ENCODE data around the gene HDGFL2.
A peak's percentile ranks its signal among the peaks of the same experiment; 100 is the strongest.

The HDGFL2 gene

DNA sequence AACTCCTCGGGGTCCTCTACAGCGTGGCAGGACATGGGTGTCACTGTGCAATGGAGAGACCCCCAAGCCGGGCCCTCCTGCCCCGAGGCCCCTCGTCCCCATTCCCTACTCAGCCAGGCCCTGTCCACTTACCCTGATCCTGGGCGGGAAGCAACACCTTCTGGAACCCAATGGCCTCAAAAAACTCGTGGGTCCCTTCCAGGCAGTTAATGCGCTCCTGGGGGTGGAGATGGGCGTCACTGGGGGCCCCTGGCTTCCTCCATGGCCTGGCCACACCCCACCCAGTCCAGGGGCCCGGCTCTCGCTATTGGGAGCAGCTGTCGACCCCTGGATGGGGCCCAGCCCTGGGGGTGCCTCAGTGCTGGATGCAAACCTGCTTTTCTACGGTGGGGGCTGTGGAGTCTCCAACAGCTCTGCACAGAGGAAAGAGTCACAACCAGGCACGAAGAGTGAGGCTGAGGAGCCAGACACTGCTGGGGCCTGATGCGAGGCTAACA lies 25.3 kb upstream of the HDGFL2 start:
- no peak overlapping the region for H3K4me3 ChIP-seq (ENCODE audit: low read depth in 1 of 2, low read length in 2 of 2)
- H3K27me3 ChIP-seq (ENCODE audit: low read depth, low read length) = no peaks in the 10 kb centered on the region
- H3K4me1 ChIP-seq (ENCODE audit: control insufficient read depth in 1 of 2, insufficient read depth in 2 of 2, low read length in 2 of 2) = peaks cover 0 to 13% of the 10 kb centered on the region in 2 donors
- no peak overlapping the region for H3K27ac ChIP-seq (ENCODE audit: low read length)
- no peaks in the 10 kb centered on the region for H3K9me3 ChIP-seq (ENCODE audit: control insufficient read depth in 1 of 2, low read length in 2 of 2)
- H3K36me3 ChIP-seq (ENCODE audit: control insufficient read depth in 1 of 2, insufficient read depth in 2 of 2, low read length in 2 of 2) = peaks cover 34 to 81% of the 10 kb centered on the region in 2 donors

DNA sequence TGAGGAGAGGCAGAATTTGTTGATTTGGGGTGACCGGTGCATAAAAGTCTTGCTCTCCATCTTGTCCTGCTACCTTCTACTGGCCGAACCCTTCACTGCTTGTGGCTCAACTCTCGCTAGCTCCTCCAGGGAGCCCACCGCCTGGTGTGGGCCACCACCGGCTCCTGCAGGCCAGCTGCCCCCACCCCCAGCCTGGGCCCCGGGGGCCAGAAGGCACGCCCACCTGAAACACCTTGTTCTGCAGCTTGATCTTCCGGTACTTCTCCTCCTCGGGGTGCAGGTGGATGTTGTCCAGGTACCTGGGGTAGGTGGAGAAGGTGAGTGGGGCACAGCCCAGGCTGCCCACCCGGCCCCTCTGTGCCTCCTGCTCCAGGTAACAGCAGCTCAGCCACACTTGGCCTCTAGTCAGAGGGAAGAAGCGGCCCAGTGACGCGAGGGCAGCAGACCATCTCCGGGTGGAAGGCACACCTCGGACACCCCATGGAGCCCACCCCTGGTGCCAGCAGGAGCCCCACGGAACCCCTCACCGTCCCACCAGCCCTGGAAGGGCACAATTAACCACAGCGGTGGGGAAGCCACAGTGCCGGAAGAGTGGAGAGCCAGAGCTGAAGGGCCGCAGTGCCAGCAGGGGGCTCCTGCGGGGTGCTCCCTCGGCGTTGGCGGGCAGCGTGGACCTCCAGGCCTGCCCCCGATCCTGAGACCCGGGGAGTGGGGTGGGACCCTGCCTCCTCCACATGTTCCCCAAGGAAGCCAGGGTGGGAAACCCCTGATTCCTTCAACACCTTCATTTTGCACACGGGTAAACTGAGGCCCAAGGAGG lies 24.6 kb upstream of the HDGFL2 start:
- no peak overlapping the region for H3K4me3 ChIP-seq (ENCODE audit: low read depth in 1 of 2, low read length in 2 of 2)
- H3K27me3 ChIP-seq (ENCODE audit: low read depth, low read length) = no peaks in the 10 kb centered on the region
- no peaks in the 10 kb centered on the region for H3K9me3 ChIP-seq (ENCODE audit: control insufficient read depth in 1 of 2, low read length in 2 of 2)
- no peak overlapping the region for H3K27ac ChIP-seq (ENCODE audit: low read length)
- H3K4me1 ChIP-seq (ENCODE audit: control insufficient read depth in 1 of 2, insufficient read depth in 2 of 2, low read length in 2 of 2) = peaks cover 0 to 13% of the 10 kb centered on the region in 2 donors
- H3K36me3 ChIP-seq (ENCODE audit: control insufficient read depth in 1 of 2, insufficient read depth in 2 of 2, low read length in 2 of 2) = peaks cover 34 to 88% of the 10 kb centered on the region in 2 donors

DNA sequence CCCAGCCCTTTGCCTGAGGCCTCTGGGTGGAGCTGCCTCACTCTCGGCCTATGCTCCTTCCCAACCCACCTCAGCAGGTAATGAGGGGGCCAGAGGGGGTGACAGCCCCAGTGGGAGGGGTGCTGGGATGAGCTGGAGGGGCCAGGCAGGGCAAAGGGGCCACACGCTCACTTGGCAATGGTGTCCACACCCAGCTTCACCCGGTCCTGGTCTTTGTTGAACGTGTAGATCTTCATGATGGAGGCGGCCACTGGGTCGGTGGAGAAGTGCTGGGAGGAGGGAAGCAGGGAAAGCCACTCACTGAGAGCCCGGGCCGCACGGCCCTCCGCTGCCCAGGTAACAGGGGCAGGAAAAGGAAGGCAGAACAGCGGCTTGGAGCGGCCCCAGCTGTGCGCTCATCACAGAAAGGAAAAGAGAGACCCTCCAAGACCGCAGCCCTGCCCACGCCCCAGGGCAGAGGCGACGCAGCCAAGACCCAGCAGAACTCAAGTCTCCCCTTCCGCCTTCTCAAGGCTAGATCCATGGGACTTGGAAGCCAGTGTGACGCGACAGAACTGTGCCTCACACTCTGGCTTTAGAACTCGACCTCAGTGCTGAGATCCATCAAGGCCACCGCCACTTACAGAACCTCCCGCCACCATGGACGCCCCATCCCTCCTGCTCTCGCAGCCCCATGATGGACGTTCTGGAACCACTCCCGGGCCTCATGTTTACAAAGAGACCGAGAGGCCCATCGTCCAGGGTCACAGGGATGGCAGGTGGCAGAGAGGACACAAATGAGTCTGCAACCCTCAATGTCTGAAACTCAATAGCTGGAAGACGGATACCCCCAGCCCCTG lies 23.7 kb upstream of the HDGFL2 start:
- peaks cover 42 to 96% of the 10 kb centered on the region in 2 donors for H3K36me3 ChIP-seq (ENCODE audit: control insufficient read depth in 1 of 2, insufficient read depth in 2 of 2, low read length in 2 of 2)
- no peaks in the 10 kb centered on the region for H3K9me3 ChIP-seq (ENCODE audit: control insufficient read depth in 1 of 2, low read length in 2 of 2)
- no peak overlapping the region for H3K27ac ChIP-seq (ENCODE audit: low read length)
- no peak overlapping the region for H3K4me3 ChIP-seq (ENCODE audit: low read depth in 1 of 2, low read length in 2 of 2)
- no peaks in the 10 kb centered on the region for H3K27me3 ChIP-seq (ENCODE audit: low read depth, low read length)
- H3K4me1 ChIP-seq (ENCODE audit: control insufficient read depth in 1 of 2, insufficient read depth in 2 of 2, low read length in 2 of 2) = peaks cover 0 to 13% of the 10 kb centered on the region in 2 donors

DNA sequence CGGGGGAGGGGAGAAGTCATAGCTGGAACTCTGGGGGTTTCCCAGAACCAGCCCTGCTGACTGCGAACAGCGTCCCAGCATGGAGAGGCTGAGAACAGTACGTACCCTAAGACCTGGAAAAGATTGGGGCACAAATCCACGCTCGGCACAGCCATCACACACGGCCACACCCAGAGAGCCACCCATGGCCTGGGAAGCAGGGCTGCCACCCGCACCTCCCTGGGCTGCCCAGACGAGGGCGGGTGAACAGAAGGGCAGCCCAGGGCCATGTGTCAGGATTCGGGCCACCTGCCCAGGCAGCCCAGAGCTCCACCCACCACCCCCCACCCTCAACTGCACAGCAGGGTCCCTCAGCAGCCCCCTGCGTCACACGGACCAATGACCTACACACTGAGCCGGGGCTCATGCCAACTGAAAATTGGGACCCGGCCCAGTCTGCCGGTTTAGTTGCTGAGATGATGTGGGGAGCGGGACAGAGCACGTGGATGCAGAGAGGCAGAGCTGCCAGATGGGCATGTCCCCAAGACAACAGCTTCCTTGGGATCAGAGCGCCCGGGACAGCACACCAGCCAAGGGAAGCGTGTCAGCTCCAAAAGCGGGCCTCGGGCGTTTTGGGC lies 23.0 kb upstream of the HDGFL2 start:
- Histone ChIP-seq H3K27me3 (ENCODE audit: low read depth, low read length) (no peaks in the 10 kb centered on the region), H3K4me3 (ENCODE audit: low read depth in 1 of 2, low read length in 2 of 2) (no peak overlapping the region), H3K27ac (ENCODE audit: low read length) (no peak overlapping the region), H3K9me3 (ENCODE audit: control insufficient read depth in 1 of 2, low read length in 2 of 2) (no peaks in the 10 kb centered on the region), H3K36me3 (ENCODE audit: control insufficient read depth in 1 of 2, insufficient read depth in 2 of 2, low read length in 2 of 2) (peaks cover 44 to 96% of the 10 kb centered on the region in 2 donors), H3K4me1 (ENCODE audit: control insufficient read depth in 1 of 2, insufficient read depth in 2 of 2, low read length in 2 of 2) (peaks cover 0 to 13% of the 10 kb centered on the region in 2 donors)

DNA sequence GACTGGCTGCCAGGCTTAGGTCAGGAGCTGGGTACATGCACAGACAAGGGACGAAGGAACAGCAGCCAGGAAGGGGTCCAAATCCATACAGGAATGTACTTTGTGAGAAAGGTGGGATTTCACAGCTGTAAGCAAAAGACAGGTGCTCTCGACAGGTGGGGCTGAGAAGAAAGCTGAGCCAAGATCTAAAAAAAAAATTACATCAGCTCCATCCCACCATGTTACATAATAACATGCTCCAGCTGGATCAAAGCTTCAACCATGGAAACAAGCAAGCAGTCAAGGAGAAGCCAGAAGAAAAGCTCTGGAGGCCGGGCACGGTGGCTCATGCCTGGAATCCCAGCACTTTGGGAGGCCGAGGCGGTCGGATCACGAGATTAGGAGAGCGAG lies 22.5 kb upstream of the HDGFL2 start:
- Histone ChIP-seq H3K4me3 (ENCODE audit: low read depth in 1 of 2, low read length in 2 of 2) (no peak overlapping the region), H3K36me3 (ENCODE audit: control insufficient read depth in 1 of 2, insufficient read depth in 2 of 2, low read length in 2 of 2) (peaks cover 42 to 94% of the 10 kb centered on the region in 2 donors), H3K27ac (ENCODE audit: low read length) (no peak overlapping the region), H3K9me3 (ENCODE audit: control insufficient read depth in 1 of 2, low read length in 2 of 2) (no peaks in the 10 kb centered on the region), H3K4me1 (ENCODE audit: control insufficient read depth in 1 of 2, insufficient read depth in 2 of 2, low read length in 2 of 2) (peaks cover 0 to 18% of the 10 kb centered on the region in 2 donors), H3K27me3 (ENCODE audit: low read depth, low read length) (no peaks in the 10 kb centered on the region)

DNA sequence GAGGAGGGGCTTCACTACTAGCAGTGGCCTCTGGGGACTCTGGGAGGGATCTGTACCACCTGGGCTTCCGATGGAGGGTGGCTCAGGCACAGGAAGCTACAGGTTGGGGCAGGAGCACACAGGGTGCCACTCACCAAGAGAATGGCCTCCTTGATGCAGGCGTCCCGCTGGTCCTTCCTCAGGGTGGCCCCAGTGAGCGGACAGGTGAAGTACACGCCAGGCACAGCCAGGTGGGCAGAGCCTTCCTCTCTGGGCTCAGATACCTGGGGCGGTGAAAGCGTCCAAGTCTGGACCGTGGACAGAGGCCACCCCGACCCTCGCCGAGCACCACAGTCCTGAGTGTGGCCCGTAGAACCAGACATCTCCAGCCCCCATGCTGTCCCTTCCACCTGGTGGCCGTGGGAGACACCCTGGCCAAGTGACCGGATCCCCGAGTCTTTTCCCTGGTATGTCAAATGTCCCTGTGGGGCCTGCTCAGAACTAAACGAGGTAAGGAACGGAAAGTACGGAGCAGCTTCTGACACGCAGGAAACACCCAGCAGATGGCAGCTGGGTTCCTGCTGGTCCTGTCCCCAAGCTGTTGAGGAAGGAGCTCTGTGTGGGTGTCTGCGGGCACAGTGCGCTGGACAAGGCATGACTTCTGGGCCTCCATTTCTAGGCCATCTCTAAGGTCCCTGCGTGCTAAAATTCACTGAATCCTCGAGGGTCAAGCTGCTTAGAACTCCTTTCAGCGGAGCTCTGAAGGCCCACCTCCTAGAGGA lies 19.7 kb upstream of the HDGFL2 start:
- no peak overlapping the region for H3K4me3 ChIP-seq (ENCODE audit: low read depth in 1 of 2, low read length in 2 of 2)
- H3K36me3 ChIP-seq (ENCODE audit: control insufficient read depth in 1 of 2, insufficient read depth in 2 of 2, low read length in 2 of 2) = peaks cover 27 to 66% of the 10 kb centered on the region in 2 donors
- H3K4me1 ChIP-seq (ENCODE audit: control insufficient read depth in 1 of 2, insufficient read depth in 2 of 2, low read length in 2 of 2) = peaks cover 0 to 39% of the 10 kb centered on the region in 2 donors
- no peaks in the 10 kb centered on the region for H3K9me3 ChIP-seq (ENCODE audit: control insufficient read depth in 1 of 2, low read length in 2 of 2)
- H3K27ac ChIP-seq (ENCODE audit: low read length) = no peak overlapping the region
- H3K27me3 ChIP-seq (ENCODE audit: low read depth, low read length) = no peaks in the 10 kb centered on the region

DNA sequence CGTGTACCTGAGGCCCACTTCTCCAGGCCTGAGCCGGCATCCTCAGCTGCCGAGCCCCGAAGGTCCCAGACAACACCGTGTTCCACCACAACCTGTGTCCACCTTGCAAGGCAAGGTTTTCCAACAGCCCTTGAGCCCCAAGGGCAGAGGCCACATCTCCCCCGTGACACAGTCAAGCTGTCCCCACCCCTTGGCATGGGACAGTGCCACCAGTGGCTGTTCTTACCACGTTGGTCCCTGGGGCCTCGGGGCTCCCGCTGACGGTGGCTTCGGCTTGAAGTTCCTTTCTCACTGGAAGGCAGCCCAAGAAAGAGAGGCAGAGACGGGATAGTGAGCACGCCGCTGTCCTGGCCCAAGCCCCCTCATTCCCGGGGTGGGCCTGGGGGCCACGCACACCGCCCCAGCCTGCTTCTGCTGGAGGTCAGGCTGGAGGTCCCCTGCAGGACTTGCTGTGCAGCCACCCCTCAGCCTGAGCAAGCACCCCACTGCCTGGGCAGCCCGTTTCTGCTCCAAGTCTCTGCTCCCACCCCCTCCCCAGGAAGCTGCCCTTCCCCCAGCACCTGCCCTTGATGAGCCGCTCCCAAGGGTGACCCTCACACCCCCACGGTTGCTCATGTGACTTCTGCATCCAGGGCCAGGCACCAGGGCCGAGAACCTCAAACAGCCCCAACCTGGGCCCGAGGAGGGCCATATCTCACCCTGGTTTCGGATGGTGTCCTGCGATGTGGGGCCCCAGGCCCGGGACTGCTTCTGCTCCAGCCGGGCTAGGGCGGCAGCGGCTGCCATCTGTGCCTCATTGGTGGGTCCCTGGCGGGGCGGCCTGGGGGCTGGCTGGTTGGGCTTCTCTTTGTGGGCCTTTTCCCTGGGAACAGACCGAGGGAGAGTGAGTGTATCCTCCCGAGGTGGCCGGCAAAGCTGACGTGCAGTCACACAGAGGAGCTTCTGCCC lies 18.6 kb upstream of the HDGFL2 start:
- Histone ChIP-seq H3K36me3 (ENCODE audit: control insufficient read depth in 1 of 2, insufficient read depth in 2 of 2, low read length in 2 of 2) (peaks cover 21 to 55% of the 10 kb centered on the region in 2 donors), H3K9me3 (ENCODE audit: control insufficient read depth in 1 of 2, low read length in 2 of 2) (no peaks in the 10 kb centered on the region), H3K27ac (ENCODE audit: low read length) (no peak overlapping the region), H3K4me1 (ENCODE audit: control insufficient read depth in 1 of 2, insufficient read depth in 2 of 2, low read length in 2 of 2) (peaks cover 0 to 37% of the 10 kb centered on the region in 2 donors), H3K27me3 (ENCODE audit: low read depth, low read length) (no peaks in the 10 kb centered on the region), H3K4me3 (ENCODE audit: low read depth in 1 of 2, low read length in 2 of 2) (no peak overlapping the region)

DNA sequence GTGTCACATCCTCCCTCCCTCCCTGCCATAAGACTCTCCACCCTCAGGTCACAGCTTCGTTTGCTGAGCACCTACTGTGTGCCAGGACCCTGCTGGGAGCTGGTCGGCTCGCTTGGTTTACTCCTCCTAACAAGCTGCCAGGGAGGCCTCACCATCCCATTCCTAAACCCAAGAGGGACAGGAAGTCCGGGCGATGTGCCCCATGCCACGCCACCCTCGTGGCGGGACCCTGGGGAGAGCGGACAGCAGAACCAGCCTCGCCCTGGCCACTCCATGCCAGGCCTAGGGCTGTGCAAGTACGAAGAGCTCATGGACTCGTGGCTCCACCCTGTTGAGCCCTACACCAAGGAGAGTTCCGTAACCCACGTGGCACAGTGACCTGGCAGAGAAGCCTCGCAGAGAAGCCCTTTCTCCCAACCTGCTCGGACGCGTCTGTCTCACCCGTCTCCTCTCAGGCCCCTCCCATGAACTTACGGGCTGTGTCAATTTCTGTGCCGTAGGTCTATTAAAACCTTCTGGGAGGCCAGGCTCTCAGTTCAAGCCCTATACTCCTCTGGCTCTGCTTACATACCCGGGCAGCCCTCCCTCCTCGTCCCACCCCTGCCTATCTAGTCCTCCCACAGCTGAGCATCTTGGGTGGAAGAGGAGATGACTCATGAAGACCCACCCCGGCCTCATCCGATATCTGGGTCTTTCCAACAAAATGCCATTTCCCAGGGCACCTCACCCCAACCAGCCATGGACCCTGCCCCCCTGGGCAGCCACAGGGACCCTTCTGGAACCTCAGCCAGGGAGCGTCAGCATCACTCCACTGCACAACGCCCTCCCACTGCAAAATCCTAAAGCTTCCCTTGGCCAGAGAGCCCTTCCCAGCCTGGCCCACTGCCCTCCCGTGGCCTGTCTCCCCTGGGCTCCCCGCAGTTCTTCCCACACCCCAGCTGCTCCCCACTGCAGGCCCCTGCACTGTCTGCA lies 17.1 kb upstream of the HDGFL2 start:
- peaks cover 0 to 26% of the 10 kb centered on the region in 2 donors for H3K4me1 ChIP-seq (ENCODE audit: control insufficient read depth in 1 of 2, insufficient read depth in 2 of 2, low read length in 2 of 2)
- H3K27ac ChIP-seq (ENCODE audit: low read length) = no peak overlapping the region
- peaks cover 10 to 41% of the 10 kb centered on the region in 2 donors for H3K36me3 ChIP-seq (ENCODE audit: control insufficient read depth in 1 of 2, insufficient read depth in 2 of 2, low read length in 2 of 2)
- no peaks in the 10 kb centered on the region for H3K9me3 ChIP-seq (ENCODE audit: control insufficient read depth in 1 of 2, low read length in 2 of 2)
- H3K27me3 ChIP-seq (ENCODE audit: low read depth, low read length) = no peaks in the 10 kb centered on the region
- peak overlapping the region in 1 of 2 donors; percentile 68 for H3K4me3 ChIP-seq (ENCODE audit: low read depth in 1 of 2, low read length in 2 of 2)

DNA sequence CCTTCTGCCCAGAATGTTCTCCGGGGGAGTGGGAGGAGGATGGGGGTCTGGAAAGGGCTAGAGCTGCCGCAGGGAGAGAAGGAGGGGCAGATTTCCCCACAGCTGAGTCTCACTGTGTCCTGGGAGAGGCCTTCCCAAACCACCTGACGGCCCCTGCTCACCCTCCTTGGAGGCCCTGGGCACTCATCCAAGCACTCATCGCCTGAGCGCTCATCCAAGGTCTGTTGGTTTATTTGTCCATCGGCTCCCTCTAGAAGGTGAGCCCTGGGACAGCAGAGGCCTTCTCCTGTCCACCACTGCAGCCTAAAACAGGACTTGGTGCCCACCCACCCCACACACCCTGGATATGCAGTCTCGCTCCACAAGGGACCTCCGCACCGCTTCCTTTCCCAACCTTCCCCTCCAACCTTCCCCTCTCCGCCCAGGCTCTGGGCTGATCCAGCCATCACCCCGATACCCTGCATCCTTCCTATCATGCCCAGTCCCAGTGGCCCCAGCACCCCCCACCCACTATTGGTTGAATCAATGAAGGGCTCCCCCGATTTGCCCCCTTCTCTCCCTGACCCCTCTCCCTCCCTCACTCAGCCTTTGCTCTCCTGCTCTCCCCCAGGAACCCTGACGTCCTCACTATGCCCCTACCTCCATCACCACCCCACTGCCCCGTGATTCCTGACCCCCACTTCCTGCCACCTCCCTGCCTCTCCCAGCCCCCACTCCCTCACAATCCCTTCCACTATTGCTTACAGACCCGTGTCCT lies 16.2 kb upstream of the HDGFL2 start:
- Histone ChIP-seq H3K4me3 (ENCODE audit: low read depth in 1 of 2, low read length in 2 of 2) (peak overlapping the region; percentile 68 to 74), H3K36me3 (ENCODE audit: control insufficient read depth in 1 of 2, insufficient read depth in 2 of 2, low read length in 2 of 2) (peaks cover 10 to 34% of the 10 kb centered on the region in 2 donors), H3K4me1 (ENCODE audit: control insufficient read depth in 1 of 2, insufficient read depth in 2 of 2, low read length in 2 of 2) (peaks cover 0 to 26% of the 10 kb centered on the region in 2 donors), H3K27ac (ENCODE audit: low read length) (peak overlapping the region; percentile 77), H3K9me3 (ENCODE audit: control insufficient read depth in 1 of 2, low read length in 2 of 2) (no peaks in the 10 kb centered on the region), H3K27me3 (ENCODE audit: low read depth, low read length) (no peaks in the 10 kb centered on the region)

Data from muscle layer of duodenum (tissue), 2 donors.